HPDE6-E6E7 (cell line): ENCODE results near the gene NBAS.
"Not testable (repeated sequence)": the region's sequence is repeated elsewhere in the genome, so short reads cannot be mapped to it uniquely, and the experiment has no call there.

Experiments
- DNase-seq: peaks from one replicate; pipeline ENCODE4 v3.0.0; 2011; ENCODE audit warnings: missing footprints; ENCODE audit errors: extremely low spot score

The NBAS gene

GRCh38 chr2:15559379-15560139 is 1.6 kb downstream of the NBAS start:
- DNase-seq = no peak

GRCh38 chr2:15557887-15558311 is 3.2 kb downstream of the NBAS start:
- DNase-seq = no peak

GRCh38 chr2:15556311-15556930 is 4.7 kb downstream of the NBAS start:
- DNase-seq = no peak

GRCh38 chr2:15555760-15556193 is 5.4 kb downstream of the NBAS start:
- DNase-seq = no peak

- DNase-seq = no peak
Measured at GRCh38 chr2:15554525-15555218, 6.5 kb downstream of the NBAS start.

GRCh38 chr2:15553951-15554350 is 7.2 kb downstream of the NBAS start:
- DNase-seq = no peak

GRCh38 chr2:15553519-15553918 is 7.6 kb downstream of the NBAS start:
- DNase-seq = no peak

GRCh38 chr2:15548974-15549373 is 12.2 kb downstream of the NBAS start:
- DNase-seq = no peak

GRCh38 chr2:15547115-15547876 is 13.8 kb downstream of the NBAS start:
- no peak for DNase-seq

- no peak for DNase-seq
Measured at GRCh38 chr2:15546297-15547098, 14.6 kb downstream of the NBAS start.

GRCh38 chr2:15544227-15544626 is 16.9 kb downstream of the NBAS start:
- DNase-seq = no peak

- DNase-seq = no peak
Measured at GRCh38 chr2:15543541-15543940, 17.6 kb downstream of the NBAS start.

- no peak for DNase-seq
Measured at GRCh38 chr2:15543053-15543452, 18.1 kb downstream of the NBAS start.

GRCh38 chr2:15542269-15542668 is 18.9 kb downstream of the NBAS start:
- not testable (repeated sequence) for DNase-seq

- DNase-seq = not testable (repeated sequence)
Measured at GRCh38 chr2:15540523-15540922, 20.6 kb downstream of the NBAS start.

GRCh38 chr2:15539999-15540398 is 21.1 kb downstream of the NBAS start:
- DNase-seq = no peak

GRCh38 chr2:15538792-15539191 is 22.3 kb downstream of the NBAS start:
- no peak for DNase-seq

GRCh38 chr2:15533860-15534480 is 27.2 kb downstream of the NBAS start:
- DNase-seq = no peak

- DNase-seq = no peak
Measured at GRCh38 chr2:15532996-15533395, 28.1 kb downstream of the NBAS start.

- DNase-seq = no peak
Measured at GRCh38 chr2:15531095-15531854, 29.9 kb downstream of the NBAS start.
